Measurements from ENCODE around the gene SNX4. TPM values are rescaled to one million over a fixed set of nuclear protein-coding genes. Genes with fewer than 3 reads are reported as not detected.

Gene SNX4
- total and polyA plus RNA-seq, 2 of the 8 experiments (the other 6 are each of a cell fraction or from before 2014, with no cell fraction given), result 7.2 to 23.1 TPM

DNA sequence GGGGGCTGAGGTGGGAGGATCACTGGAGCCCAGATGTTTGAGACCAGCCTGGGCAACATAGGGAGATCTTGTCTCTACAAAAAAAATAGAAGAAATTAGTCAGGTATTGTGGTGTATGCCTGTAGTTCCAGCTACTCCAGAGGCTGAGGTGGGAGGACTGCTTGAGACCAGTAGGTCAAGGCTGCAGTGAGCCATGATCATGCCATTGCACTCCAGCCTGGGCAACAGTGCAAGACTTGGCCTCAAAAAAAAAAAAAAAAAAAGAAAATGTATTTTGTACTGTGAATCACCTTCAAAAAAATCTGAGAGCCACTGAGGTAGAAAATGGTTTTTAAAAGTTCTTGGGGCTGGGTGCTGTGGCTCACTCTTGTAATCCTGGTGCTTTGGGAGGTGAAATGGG is 4.6 kb downstream of the SNX4 start (continued):
- TF ChIP-seq, protein P1, sequence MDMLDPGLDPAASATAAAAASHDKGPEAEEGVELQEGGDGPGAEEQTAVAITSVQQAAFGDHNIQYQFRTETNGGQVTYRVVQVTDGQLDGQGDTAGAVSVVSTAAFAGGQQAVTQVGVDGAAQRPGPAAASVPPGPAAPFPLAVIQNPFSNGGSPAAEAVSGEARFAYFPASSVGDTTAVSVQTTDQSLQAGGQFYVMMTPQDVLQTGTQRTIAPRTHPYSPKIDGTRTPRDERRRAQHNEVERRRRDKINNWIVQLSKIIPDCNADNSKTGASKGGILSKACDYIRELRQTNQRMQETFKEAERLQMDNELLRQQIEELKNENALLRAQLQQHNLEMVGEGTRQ (IDR thresholded peaks at IDR 0.05; ENCODE audit: low read length), result no peak
- TF ChIP-seq EP300 (IDR thresholded peaks at IDR 0.05; ENCODE audit: borderline replicate concordance in 1 of 2, low read depth in 2 of 2, low read length in 2 of 2) (no peak), YY1 (IDR thresholded peaks at IDR 0.05; ENCODE audit: low read depth, low read length) (no peak), CEBPB (IDR thresholded peaks at IDR 0.05; ENCODE audit: low read depth, low read length) (no peak), HDAC2 (IDR thresholded peaks at IDR 0.05; ENCODE audit: borderline replicate concordance in 1 of 2, low read depth in 2 of 2, low read length in 2 of 2) (no peak)
- TF ChIP-seq, protein P2, sequence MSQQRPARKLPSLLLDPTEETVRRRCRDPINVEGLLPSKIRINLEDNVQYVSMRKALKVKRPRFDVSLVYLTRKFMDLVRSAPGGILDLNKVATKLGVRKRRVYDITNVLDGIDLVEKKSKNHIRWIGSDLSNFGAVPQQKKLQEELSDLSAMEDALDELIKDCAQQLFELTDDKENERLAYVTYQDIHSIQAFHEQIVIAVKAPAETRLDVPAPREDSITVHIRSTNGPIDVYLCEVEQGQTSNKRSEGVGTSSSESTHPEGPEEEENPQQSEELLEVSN (IDR thresholded peaks at IDR 0.05), result no peak
